D341Med (cell line): Measurements from ENCODE around the gene CDH4.

Experiments
- DNase-seq: peaks from one replicate; pipeline ENCODE4 v3.0.0; 2012; ENCODE audit warnings: low spot score

CDH4 gene

DNA sequence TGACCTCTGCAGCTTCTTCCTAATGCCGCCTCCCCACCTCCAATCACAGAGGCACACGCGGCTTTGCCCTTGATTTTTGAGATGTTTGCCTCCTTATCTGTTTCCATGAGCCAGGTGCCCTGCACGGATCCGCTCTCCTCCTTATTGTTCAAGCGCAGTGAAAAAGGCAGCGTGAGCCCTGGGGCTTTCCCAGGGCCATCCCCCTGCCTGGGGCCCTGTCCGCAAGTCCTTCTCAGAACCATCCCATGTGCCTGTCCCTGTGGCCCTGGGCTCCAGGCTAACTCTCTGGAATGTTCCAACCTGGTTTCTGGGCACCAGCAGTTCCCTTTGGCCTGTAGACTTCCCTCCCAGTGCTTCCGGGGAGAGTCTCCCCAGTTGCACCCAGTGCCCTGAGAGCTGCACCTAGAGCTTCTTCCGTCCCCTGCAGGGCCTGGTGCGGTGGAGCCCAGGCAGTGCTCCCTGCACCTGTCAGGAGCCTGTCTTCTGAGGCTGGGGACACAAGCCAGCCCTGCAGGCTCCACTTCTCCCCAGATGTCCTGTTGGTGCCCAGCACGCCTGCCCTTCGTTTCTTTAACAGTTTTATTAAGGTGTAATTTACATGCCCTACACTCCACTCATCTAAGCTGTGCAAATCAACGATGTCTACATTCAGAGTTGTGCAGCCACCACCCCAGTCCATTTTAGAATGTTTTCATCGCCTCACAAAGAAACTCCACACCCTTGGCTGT, 330.3 kb downstream of the CDH4 start:
- DNase-seq: no peak

- no peak for DNase-seq
Observed at GRCh38 chr20:61583356-61583755, 331.3 kb downstream of the CDH4 start.

DNA sequence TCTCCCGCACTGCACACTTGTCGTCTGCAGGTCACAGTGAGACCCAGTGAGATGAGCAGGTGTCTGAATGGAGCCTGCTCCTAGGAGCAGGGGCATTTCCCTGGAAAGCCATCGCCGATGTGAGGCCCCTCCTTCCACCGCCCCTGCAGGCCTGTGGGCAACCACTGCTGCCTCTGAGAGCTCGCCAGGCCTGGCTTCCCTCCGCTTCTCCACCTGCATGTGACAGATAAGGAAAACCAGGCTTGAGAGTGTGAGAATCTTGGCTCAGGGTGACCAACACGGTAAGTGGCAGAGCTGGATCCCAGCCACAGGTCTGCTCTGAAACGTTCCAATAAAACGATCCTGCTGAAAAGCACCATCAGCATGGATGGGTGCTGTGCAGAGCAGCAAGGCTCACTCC, 332.8 kb downstream of the CDH4 start:
- DNase-seq: no peak

GRCh38 chr20:61585764-61586163, 333.7 kb downstream of the CDH4 start:
- DNase-seq: no peak

DNA sequence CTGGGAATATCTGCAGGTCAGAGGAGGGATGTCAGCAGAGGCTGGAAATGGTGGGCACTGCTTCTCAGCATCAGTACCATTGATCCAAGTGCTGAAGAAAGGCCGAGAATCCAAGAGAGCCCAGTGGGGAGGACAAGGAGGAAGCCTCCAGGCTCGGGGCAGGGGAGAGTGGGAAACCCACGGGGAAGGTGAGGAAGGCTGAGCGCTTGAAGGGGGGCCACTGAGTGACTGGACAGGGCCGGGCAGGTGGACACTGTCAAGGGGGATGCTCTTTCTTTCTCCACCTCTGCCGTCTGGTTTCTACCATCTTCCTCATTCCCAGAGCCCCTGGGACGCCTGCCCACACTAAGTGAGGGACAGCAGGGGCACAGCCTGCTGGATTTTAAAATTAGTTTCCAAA, 335.0 kb downstream of the CDH4 start:
- DNase-seq: no peak

DNA sequence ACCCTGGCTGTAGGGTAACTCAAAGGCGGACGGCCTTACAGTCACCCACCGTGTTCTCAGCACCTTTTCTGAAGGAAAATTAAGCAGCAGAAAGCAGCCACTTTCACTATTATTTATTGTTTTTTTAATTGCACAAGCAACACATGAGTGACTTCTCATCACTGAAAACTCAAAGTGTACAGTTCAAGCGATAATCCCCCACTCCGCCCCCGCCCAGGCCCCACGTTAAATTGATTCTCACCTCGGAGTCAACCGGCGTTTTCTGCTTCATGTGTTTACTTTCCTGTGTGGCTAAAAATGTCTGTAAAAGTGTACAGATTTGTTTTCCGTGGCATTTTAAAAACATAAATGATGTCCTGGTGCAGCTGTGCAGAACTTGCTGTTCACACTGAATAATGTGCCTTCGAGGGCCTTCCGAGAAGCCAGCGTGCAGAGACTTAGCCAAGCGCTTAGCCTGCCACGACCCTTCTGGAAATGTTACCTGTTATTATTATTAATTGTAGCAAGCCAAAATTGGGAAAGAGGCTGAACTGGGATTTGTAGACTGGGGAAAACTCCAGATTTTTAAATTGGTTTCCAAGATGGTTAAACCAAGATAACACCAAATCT, 335.7 kb downstream of the CDH4 start:
- DNase-seq: no peak

GRCh38 chr20:61588411-61589385, 336.6 kb downstream of the CDH4 start:
- no peak for DNase-seq

- DNase-seq: no peak
Observed at GRCh38 chr20:61590236-61590635, 338.2 kb downstream of the CDH4 start.

GRCh38 chr20:61593516-61593915, 341.5 kb downstream of the CDH4 start:
- no peak for DNase-seq

DNA sequence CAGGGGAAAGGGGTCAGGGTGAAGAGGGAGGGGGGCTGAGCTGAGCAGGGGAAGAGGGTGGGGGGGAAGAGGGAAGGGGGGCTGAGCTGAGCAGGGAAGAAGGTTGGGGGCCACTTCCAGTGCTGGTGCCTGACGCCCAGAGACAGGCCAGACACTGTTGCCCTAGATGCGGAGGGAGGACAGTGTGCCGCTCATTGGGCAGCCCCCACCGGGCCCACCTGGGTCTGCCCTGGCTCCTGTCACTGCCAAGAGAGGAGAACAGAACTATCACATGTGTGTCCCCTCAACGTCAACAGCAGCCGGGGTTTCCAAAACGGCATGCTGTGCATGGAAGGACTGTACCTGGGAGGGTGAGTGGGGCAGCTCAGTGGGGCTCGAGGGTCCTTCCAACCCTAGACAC, 342.1 kb downstream of the CDH4 start:
- DNase-seq: no peak

- DNase-seq: no peak
Observed at GRCh38 chr20:61595216-61595615, 343.2 kb downstream of the CDH4 start.

GRCh38 chr20:61596687-61597330, 344.7 kb downstream of the CDH4 start:
- DNase-seq: no peak

GRCh38 chr20:61597996-61598395, 345.9 kb downstream of the CDH4 start:
- no peak for DNase-seq

GRCh38 chr20:61598586-61598985, 346.5 kb downstream of the CDH4 start:
- no peak for DNase-seq

- DNase-seq: no peak
Observed at GRCh38 chr20:61599061-61599531, 347.0 kb downstream of the CDH4 start.

DNA sequence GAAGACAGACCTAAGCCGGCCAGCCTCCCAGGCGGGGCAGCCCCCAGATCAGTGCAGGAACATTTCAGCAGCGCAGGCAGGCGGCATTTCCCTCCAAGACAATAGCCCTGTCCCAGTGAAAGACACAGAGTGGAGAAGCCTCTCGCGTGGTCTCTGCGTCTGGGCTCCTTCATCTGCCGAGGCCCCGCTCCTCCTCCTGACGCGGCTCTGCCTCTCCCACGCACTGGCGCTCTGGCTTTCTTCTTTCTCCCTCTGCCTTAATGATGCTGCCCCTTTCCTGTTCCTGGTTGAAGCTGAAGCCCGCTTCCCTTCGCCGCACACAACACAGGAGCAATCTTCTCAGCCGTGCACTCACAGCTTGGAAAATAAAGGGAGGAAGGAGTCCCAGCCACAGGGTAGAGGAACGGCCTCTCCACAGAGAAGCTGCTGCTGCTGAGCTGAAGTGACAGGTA, 347.5 kb downstream of the CDH4 start:
- no peak for DNase-seq

- no peak for DNase-seq
Observed at GRCh38 chr20:61600016-61600415, 348.0 kb downstream of the CDH4 start.

- DNase-seq: no peak
Observed at GRCh38 chr20:61601361-61601760, 349.3 kb downstream of the CDH4 start.

GRCh38 chr20:61601853-61602252, 349.8 kb downstream of the CDH4 start:
- DNase-seq: no peak

- no peak for DNase-seq
Observed at GRCh38 chr20:61603715-61604114, 351.7 kb downstream of the CDH4 start.

- DNase-seq: no peak
Observed at GRCh38 chr20:61604549-61604948, 352.5 kb downstream of the CDH4 start.

DNA sequence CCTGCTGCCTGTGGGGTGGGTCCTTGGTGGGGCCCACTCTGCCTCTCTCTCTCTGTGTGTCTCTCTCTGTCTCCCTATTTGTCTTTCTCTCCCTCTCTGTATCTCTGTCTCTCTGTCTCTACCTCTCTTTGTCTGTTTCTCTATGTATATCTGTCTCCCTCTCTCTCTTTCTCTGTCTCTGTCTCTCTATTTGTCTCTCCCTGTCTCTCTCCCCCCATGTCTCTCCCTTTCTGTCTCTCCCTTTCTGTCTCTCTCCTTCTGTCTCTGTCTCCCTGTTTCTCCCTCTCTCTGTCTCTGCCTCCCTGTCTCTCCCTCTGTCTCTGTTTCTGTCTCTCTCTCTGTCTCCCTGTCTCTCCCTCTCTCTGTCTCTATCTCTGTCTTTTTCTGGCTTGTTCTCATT, 353.2 kb downstream of the CDH4 start:
- DNase-seq: no peak
